HUES64 (cell line): ENCODE results near the gene NRROS.

Source experiments
- H3K27ac ChIP-seq: 2 replicates; pipeline ENCODE4 v1.7.0; 2013; ENCODE audit warnings: low read depth, low read length, inconsistent platforms
- H3K27me3 ChIP-seq: 2 replicates; pipeline ENCODE4 v1.6.1; 2013; ENCODE audit warnings: mild to moderate bottlenecking, low read length; ENCODE audit not compliant: insufficient read depth
- H3K36me3 ChIP-seq: 2 replicates; pipeline ENCODE4 v1.6.1; 2013; ENCODE audit warnings: mild to moderate bottlenecking, low read length; ENCODE audit not compliant: insufficient read depth
- H3K4me1 ChIP-seq: 2 replicates; pipeline ENCODE4 v1.6.1; 2013; ENCODE audit warnings: mild to moderate bottlenecking, low read length, moderate library complexity; ENCODE audit not compliant: insufficient read depth
- H3K4me3 ChIP-seq: 2 replicates; pipeline ENCODE4 v1.5.1; 2013; ENCODE audit warnings: mild to moderate bottlenecking, low read length, moderate library complexity
- H3K9ac ChIP-seq: 2 replicates; pipeline ENCODE4 v1.6.1; 2013; ENCODE audit warnings: mild to moderate bottlenecking, low read depth, low read length
- H3K9me3 ChIP-seq: 2 replicates; pipeline ENCODE4 v1.6.1; 2013; ENCODE audit warnings: low read depth, low read length; ENCODE audit not compliant: insufficient read depth
- WGBS: fragments of 150-250, 120-280 bp; methylation state at CpG from one replicate; pipeline ENCODE4 v1.1.7; 2013; ENCODE audit warnings: missing lambda C conversion rate; 5-methylcytosine and 5-hydroxymethylcytosine counted together

NRROS gene

DNA sequence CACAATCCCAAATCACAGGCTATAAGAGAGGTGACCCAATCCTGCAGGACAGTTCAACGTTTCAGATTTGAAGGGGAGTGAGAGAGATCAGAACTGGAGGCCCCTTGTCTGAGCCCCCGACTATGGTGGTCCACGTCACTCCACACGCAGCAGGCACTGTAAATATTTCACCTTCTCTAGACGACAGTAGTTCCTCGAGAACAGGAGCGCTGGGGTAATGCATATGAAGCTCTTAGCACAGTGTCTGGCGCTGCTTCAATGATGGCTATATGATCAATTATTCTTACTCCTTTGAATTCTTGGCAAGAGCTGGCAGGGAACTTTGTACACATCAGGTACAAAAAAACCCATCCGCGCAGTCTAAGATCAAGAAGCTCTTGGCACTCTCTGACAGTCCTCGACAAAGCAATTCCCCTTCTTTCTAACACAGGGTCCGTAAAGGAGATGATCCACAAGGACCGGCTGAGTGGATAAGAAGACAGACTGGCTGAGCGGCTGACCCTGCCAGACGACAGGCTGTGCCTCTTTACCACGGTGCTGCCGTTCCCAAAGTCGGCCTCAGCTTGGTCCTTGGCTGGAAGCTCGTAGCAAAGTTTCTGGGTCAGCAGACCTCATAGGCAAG lies 522 bp upstream of the NRROS start:
- Histone ChIP-seq H3K27me3 (peaks cover 19% of the 10 kb centered on the region), H3K9me3 (no peaks in the 10 kb centered on the region), H3K27ac (no peak overlapping the region), H3K36me3 (no peaks in the 10 kb centered on the region), H3K4me1 (peaks cover 4% of the 10 kb centered on the region; the same call in 1 of the 2 replicates), H3K4me3 (peak overlapping the region; percentile 43; the same call in 1 of the 2 replicates), H3K9ac (no peak overlapping the region)
- 64% methylated on average over 19 of the region's 19 CpGs for WGBS

DNA sequence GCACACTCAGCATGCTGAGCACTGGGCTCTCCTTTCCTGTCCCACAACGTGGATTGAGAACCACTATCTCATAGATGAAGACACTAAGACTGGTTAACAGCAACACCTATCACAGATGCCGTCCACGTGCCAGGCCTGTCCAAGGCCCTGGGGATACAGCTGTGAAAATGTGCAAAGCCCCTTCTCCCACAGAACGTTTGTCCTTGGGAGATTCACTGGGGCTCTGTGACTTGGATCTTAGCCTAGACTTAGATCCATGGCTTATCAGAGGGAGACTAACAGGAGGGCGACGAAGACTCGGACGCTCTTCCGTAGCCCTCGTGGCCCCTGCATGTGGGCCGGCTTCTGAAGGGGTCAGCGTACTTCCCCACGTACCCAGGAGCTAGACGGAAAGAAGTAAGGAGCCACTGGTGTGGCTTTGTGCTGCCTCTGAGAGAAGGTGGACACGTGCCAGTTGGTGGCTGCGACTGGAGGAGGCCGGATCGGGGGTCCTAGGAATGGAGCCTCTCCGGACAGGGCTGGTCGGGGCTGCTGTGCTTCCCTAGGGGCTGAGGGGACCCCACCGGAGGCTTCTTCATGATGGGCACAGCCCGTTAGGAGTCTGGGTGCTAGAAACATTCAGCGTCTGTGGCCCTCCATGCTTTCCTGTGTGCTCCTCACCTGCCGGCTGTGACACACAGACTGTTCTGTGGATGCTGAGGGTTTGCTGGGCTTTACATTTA lies 964 bp downstream of the NRROS start:
- peaks cover 3% of the 10 kb centered on the region; the same call in 1 of the 2 replicates for H3K4me1 ChIP-seq
- no peaks in the 10 kb centered on the region for H3K36me3 ChIP-seq
- WGBS = 94% methylated on average over 24 of the region's 24 CpGs
- peaks cover 19% of the 10 kb centered on the region for H3K27me3 ChIP-seq
- H3K27ac ChIP-seq = no peak overlapping the region
- no peak overlapping the region for H3K4me3 ChIP-seq
- no peaks in the 10 kb centered on the region for H3K9me3 ChIP-seq
- no peak overlapping the region for H3K9ac ChIP-seq

GRCh38 chr3:196641333-196642054 lies 2.0 kb downstream of the NRROS start:
- H3K4me1 ChIP-seq = peaks cover 7% of the 10 kb centered on the region; the same call in 1 of the 2 replicates
- H3K36me3 ChIP-seq = no peaks in the 10 kb centered on the region
- no peak overlapping the region for H3K4me3 ChIP-seq
- no peak overlapping the region for H3K27ac ChIP-seq
- H3K9ac ChIP-seq = no peak overlapping the region
- WGBS = 88% methylated on average over 9 of the region's 9 CpGs
- no peaks in the 10 kb centered on the region for H3K9me3 ChIP-seq
- H3K27me3 ChIP-seq = peaks cover 19% of the 10 kb centered on the region

- Histone ChIP-seq H3K9me3 (no peaks in the 10 kb centered on the region), H3K27me3 (peaks cover 19% of the 10 kb centered on the region), H3K9ac (no peak overlapping the region), H3K4me3 (no peak overlapping the region), H3K4me1 (peaks cover 15% of the 10 kb centered on the region; the same call in 1 of the 2 replicates), H3K27ac (no peak overlapping the region), H3K36me3 (no peaks in the 10 kb centered on the region)
- WGBS = 96% methylated on average over 11 of the region's 11 CpGs
Observed at GRCh38 chr3:196642434-196642833, 2.9 kb downstream of the NRROS start.

- peaks cover 19% of the 10 kb centered on the region for H3K27me3 ChIP-seq
- no peak overlapping the region for H3K4me3 ChIP-seq
- peaks cover 17% of the 10 kb centered on the region; the same call in 1 of the 2 replicates for H3K4me1 ChIP-seq
- no peak overlapping the region for H3K27ac ChIP-seq
- H3K36me3 ChIP-seq = no peaks in the 10 kb centered on the region
- H3K9me3 ChIP-seq = no peaks in the 10 kb centered on the region
- H3K9ac ChIP-seq = no peak overlapping the region
- WGBS = 92% methylated on average over 13 of the region's 13 CpGs
Observed at GRCh38 chr3:196643201-196643749, 3.8 kb downstream of the NRROS start.

DNA sequence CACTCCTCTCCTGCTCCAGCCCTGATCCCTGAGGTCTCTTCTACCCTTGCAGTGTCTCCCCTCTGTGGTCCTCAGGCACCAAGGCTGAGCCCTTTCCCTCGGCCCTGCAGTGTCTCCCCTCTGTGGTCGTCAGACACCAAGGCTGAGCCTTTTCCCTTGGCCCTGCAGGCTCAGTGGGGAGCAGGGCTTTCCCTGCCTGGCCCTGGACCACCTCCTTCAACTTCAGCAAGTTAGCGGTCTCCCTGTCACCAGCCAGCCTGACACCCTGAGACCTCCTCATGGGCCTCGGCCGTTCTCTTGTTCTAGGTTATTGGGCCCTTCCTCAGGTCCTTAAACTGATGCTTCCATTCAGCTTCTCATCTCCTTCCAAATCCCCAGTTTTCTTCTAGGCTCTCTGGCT lies 4.3 kb downstream of the NRROS start:
- Histone ChIP-seq H3K36me3 (no peaks in the 10 kb centered on the region), H3K4me3 (no peak overlapping the region), H3K4me1 (peaks cover 18% of the 10 kb centered on the region; the same call in 1 of the 2 replicates), H3K9ac (no peak overlapping the region), H3K27me3 (peaks cover 16% of the 10 kb centered on the region), H3K27ac (no peak overlapping the region), H3K9me3 (no peaks in the 10 kb centered on the region)
- WGBS = 83% methylated on average over 5 of the region's 5 CpGs

GRCh38 chr3:196645096-196645495 lies 5.6 kb downstream of the NRROS start:
- H3K9ac ChIP-seq = no peak overlapping the region
- no peaks in the 10 kb centered on the region for H3K36me3 ChIP-seq
- no peak overlapping the region for H3K27ac ChIP-seq
- peaks cover 4% of the 10 kb centered on the region for H3K27me3 ChIP-seq
- 95% methylated on average over 4 of the region's 4 CpGs for WGBS
- no peaks in the 10 kb centered on the region for H3K9me3 ChIP-seq
- H3K4me1 ChIP-seq = peaks cover 20% of the 10 kb centered on the region; the same call in 1 of the 2 replicates
- H3K4me3 ChIP-seq = no peak overlapping the region

GRCh38 chr3:196645897-196646665 lies 6.6 kb downstream of the NRROS start:
- H3K9ac ChIP-seq = no peak overlapping the region
- no peaks in the 10 kb centered on the region for H3K9me3 ChIP-seq
- H3K4me3 ChIP-seq = no peak overlapping the region
- H3K27me3 ChIP-seq = no peaks in the 10 kb centered on the region
- no peaks in the 10 kb centered on the region for H3K36me3 ChIP-seq
- no peak overlapping the region for H3K27ac ChIP-seq
- H3K4me1 ChIP-seq = peaks cover 20% of the 10 kb centered on the region; the same call in 1 of the 2 replicates
- 89% methylated on average over 21 of the region's 21 CpGs for WGBS

DNA sequence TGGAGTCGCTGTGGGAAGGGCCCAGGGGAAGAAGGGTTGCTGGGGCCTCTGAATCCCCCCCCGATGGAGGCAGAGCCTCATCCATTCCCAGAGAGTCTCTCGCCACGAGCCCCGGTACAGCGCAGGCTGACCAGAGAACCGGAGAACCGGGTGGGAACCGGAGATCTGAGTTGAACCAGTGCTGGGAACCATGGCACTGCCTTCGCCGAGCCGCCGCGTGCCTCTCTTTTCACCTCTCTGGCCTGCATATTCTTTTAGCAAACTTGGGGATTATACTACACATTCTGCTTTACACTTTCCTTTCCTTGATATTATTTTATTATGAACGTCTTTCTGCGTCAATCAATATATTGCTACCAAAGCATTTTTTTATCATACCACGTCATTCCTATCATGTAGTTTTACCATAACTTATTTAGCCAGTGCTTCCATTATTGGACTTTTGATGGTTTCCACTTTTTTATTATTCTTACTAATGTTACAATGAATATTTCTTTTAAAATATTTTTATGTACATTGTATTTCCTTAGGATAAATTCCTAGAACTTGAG lies 7.2 kb downstream of the NRROS start:
- peaks cover 20% of the 10 kb centered on the region; the same call in 1 of the 2 replicates for H3K4me1 ChIP-seq
- no peaks in the 10 kb centered on the region for H3K36me3 ChIP-seq
- no peaks in the 10 kb centered on the region for H3K9me3 ChIP-seq
- H3K9ac ChIP-seq = no peak overlapping the region
- H3K27me3 ChIP-seq = no peaks in the 10 kb centered on the region
- no peak overlapping the region for H3K4me3 ChIP-seq
- no peak overlapping the region; the same call in 1 of the 2 replicates for H3K27ac ChIP-seq
- WGBS = 95% methylated on average over 17 of the region's 17 CpGs

- Histone ChIP-seq H3K4me1 (peaks cover 20% of the 10 kb centered on the region; the same call in 1 of the 2 replicates), H3K36me3 (no peaks in the 10 kb centered on the region), H3K27me3 (no peaks in the 10 kb centered on the region), H3K9ac (no peak overlapping the region), H3K9me3 (no peaks in the 10 kb centered on the region), H3K4me3 (no peak overlapping the region), H3K27ac (no peak overlapping the region)
- 88% methylated on average over 6 of the region's 6 CpGs for WGBS
Observed at GRCh38 chr3:196650740-196651311, 11.3 kb downstream of the NRROS start.
